Measurements from ENCODE around the gene LGR6. TPM values are rescaled to one million over a fixed set of nuclear protein-coding genes. Genes with fewer than 3 reads are reported as not detected.

The LGR6 gene
- polyA plus RNA-seq, 3 donors = not detected

GRCh38 chr1:202172015-202172355 lies 21.6 kb upstream of the LGR6 start:
- no peak overlapping the region for H3K4me3 ChIP-seq (replicated peaks in 1 of 3; ENCODE audit: low read depth in 2 of 3, low read length in 3 of 3)
- no peak for TF ChIP-seq CTCF (IDR thresholded peaks at IDR 0.05)
- H3K9ac ChIP-seq (ENCODE audit: insufficient read depth, low read length, poor library complexity, severe bottlenecking) = no peak overlapping the region
- Mint-ChIP-seq H3K4me3 (no peak overlapping the region), H3K36me3 (no peaks in the 10 kb centered on the region), H3K27ac (no peak overlapping the region), H3K27me3 (ENCODE audit: low read depth in 3 of 3) (peaks cover 2 to 6% (median 3%) of the 10 kb centered on the region in 3 donors), H3K9me3 (no peaks in the 10 kb centered on the region), H3K4me1 (no peaks in the 10 kb centered on the region)
- no peaks in the 10 kb centered on the region for H3K27me3 ChIP-seq (ENCODE audit: control insufficient read depth in 2 of 2, insufficient read depth in 2 of 2, low read length in 2 of 2)
- DNase-seq = no peak
- WGBS (ENCODE audit: insufficient coverage) = 95% methylated on average over 4 of the region's 5 CpGs
- intact Hi-C loops (cut with micrococcal nuclease) = no loop called here
- no peaks in the 10 kb centered on the region for H3K36me3 ChIP-seq (replicated peaks in 1 of 2; ENCODE audit: control insufficient read depth in 1 of 2, insufficient read depth in 2 of 2, low read length in 2 of 2)
- no peaks in the 10 kb centered on the region for H3K79me2 ChIP-seq (ENCODE audit: insufficient read depth, low read length)
- H2AFZ ChIP-seq (ENCODE audit: insufficient read depth, low read depth, low read length, poor library complexity, severe bottlenecking) = no peak overlapping the region
- no peak overlapping the region for H3K4me2 ChIP-seq (replicated peaks; ENCODE audit: extremely low read depth, low read length, poor library complexity, severe bottlenecking)
- no peaks in the 10 kb centered on the region for H3K9me3 ChIP-seq (replicated peaks in 1 of 2; ENCODE audit: control insufficient read depth in 1 of 2, insufficient read depth in 1 of 2, low read length in 2 of 2)
- H3K4me1 ChIP-seq (ENCODE audit: control insufficient read depth in 1 of 2, insufficient read depth in 2 of 2, low read length in 2 of 2) = no peaks in the 10 kb centered on the region
- H3K27ac ChIP-seq (ENCODE audit: low read depth in 1 of 2, low read length in 2 of 2) = no peak overlapping the region
- no peaks in the 10 kb centered on the region for H4K20me1 ChIP-seq (ENCODE audit: insufficient read depth, low read length)

DNA sequence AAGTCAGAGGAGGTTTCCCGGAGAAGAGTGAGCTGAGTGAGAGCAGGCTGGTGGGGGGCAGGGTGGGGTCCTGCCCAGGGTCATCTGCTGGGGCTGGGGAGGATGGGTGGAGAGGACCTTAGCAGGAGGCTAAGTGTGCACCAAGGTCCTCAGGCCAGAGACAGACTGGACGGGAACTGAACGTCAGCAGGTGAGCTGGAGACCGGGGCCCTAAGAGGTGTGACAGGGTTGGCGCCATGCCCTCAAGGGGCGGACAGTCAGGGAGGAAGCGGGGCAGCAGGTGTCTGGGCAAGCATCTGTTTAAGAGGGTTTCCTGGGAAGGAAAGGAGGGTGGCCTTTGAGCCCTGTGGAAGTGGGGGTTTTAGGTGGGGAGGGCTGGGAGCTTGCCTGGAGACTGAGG lies 19.6 kb upstream of the LGR6 start:
- Histone ChIP-seq H4K20me1 (ENCODE audit: insufficient read depth, low read length) (no peaks in the 10 kb centered on the region), H3K4me1 (ENCODE audit: control insufficient read depth in 1 of 2, insufficient read depth in 2 of 2, low read length in 2 of 2) (no peaks in the 10 kb centered on the region), H3K4me3 (replicated peaks in 1 of 3; ENCODE audit: low read depth in 2 of 3, low read length in 3 of 3) (no peak overlapping the region), H3K27ac (ENCODE audit: low read depth in 1 of 2, low read length in 2 of 2) (no peak overlapping the region), H3K36me3 (replicated peaks in 1 of 2; ENCODE audit: control insufficient read depth in 1 of 2, insufficient read depth in 2 of 2, low read length in 2 of 2) (no peaks in the 10 kb centered on the region), H3K4me2 (replicated peaks; ENCODE audit: extremely low read depth, low read length, poor library complexity, severe bottlenecking) (no peak overlapping the region), H3K9ac (ENCODE audit: insufficient read depth, low read length, poor library complexity, severe bottlenecking) (no peak overlapping the region), H3K79me2 (ENCODE audit: insufficient read depth, low read length) (no peaks in the 10 kb centered on the region), H3K9me3 (replicated peaks in 1 of 2; ENCODE audit: control insufficient read depth in 1 of 2, insufficient read depth in 1 of 2, low read length in 2 of 2) (no peaks in the 10 kb centered on the region), H2AFZ (ENCODE audit: insufficient read depth, low read depth, low read length, poor library complexity, severe bottlenecking) (no peak overlapping the region), H3K27me3 (ENCODE audit: control insufficient read depth in 2 of 2, insufficient read depth in 2 of 2, low read length in 2 of 2) (no peaks in the 10 kb centered on the region)
- Mint-ChIP-seq H3K9me3 (no peaks in the 10 kb centered on the region), H3K27me3 (ENCODE audit: low read depth in 3 of 3) (peaks cover 0 to 2% (median 0%) of the 10 kb centered on the region in 3 donors), H3K4me3 (no peak overlapping the region), H3K4me1 (no peaks in the 10 kb centered on the region), H3K36me3 (no peaks in the 10 kb centered on the region), H3K27ac (no peak overlapping the region)
- 89% methylated on average over 7 of the region's 7 CpGs for WGBS (ENCODE audit: insufficient coverage)
- TF ChIP-seq CTCF (IDR thresholded peaks at IDR 0.05) = no peak
- no peak for DNase-seq
- intact Hi-C loops (cut with micrococcal nuclease) = no loop called here
